ENCODE results near the gene CROCC.

DNA sequence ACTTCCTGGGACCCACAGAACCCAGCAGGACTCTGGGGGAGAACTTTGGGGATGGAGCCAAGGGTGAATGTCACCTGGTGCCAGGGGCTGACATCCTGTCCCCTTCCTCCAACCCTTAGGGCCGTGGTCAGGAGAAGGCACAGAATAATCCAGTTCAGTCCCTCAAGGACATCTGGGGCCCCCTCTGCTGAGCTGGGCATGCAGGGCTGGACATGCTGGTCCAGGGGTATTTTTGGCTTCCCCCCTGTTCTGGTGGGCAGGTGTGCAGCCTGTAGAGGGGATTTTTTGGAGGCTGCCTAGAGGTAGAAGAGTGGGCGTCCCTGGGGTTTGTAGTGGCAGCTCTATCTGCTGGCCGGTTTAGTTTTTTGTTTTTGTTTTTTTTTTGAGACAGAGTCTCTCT, 3.4 kb upstream of the CROCC start:
- TF ChIP-seq CHD2 (IDR thresholded peaks at IDR 0.05; ENCODE audit: low read length, partially characterized antibody) (no peak), POLR2AphosphoS2 (conservative IDR thresholded peaks at IDR 0.05; ENCODE audit: low read length) (no peak), EP300 (IDR thresholded peaks at IDR 0.05) (no peak), EHMT2 (IDR thresholded peaks at IDR 0.05; ENCODE audit: low read depth) (no peak), RARB (CRISPR knock-in tag; IDR thresholded peaks at IDR 0.05) (no peak), CEBPB (IDR thresholded peaks at IDR 0.05) (no peak), NR3C1 (IDR thresholded peaks at IDR 0.05) (no peak)
- TF ChIP-seq, protein P1, sequence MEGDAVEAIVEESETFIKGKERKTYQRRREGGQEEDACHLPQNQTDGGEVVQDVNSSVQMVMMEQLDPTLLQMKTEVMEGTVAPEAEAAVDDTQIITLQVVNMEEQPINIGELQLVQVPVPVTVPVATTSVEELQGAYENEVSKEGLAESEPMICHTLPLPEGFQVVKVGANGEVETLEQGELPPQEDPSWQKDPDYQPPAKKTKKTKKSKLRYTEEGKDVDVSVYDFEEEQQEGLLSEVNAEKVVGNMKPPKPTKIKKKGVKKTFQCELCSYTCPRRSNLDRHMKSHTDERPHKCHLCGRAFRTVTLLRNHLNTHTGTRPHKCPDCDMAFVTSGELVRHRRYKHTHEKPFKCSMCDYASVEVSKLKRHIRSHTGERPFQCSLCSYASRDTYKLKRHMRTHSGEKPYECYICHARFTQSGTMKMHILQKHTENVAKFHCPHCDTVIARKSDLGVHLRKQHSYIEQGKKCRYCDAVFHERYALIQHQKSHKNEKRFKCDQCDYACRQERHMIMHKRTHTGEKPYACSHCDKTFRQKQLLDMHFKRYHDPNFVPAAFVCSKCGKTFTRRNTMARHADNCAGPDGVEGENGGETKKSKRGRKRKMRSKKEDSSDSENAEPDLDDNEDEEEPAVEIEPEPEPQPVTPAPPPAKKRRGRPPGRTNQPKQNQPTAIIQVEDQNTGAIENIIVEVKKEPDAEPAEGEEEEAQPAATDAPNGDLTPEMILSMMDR (IDR thresholded peaks at IDR 0.05): no peak
